AG04450 (cell line): ENCODE data around the gene PACSIN2. TPM values are rescaled to one million over a fixed set of nuclear protein-coding genes. Genes with fewer than 3 reads are reported as not detected.

ENCODE experiments used
- CTCF ChIA-PET: fragments of 300-600, 350-600 bp; formaldehyde crosslinking; extraction: SDS; loops from one replicate; lab custom pipeline; 2022; ENCODE audit warnings: antibody characterized with exemption, inconsistent platforms; lab: Charles Lee
- POLR2A ChIA-PET: fragments of 350-600 bp; formaldehyde crosslinking; extraction: SDS; loops from one replicate; lab custom pipeline; 2021; ENCODE audit warnings: antibody characterized with exemption, inconsistent platforms; lab: Yijun Ruan, JAX
- DNase-seq: peaks from one replicate; pipeline ENCODE4 v3.0.0-alpha.2; 2011; ENCODE audit warnings: low read depth, low spot score
- H3K27ac ChIP-seq: one replicate; pipeline ENCODE4 v1.5.1; 2012; ENCODE audit warnings: low read depth, low read length, control low read depth
- H3K27me3 ChIP-seq: one replicate; pipeline ENCODE4 v1.6.0; 2012; ENCODE audit warnings: low read length; ENCODE audit not compliant: control insufficient read depth, insufficient read depth
- H3K4me3 ChIP-seq: 2 replicates; pipeline ENCODE4 v1.5.1; 2011; ENCODE audit warnings: mild to moderate bottlenecking, low read depth, low read length, control low read depth
- H3K9me3 ChIP-seq: 2 replicates; pipeline ENCODE4 v1.5.1; 2012; ENCODE audit warnings: low read length; ENCODE audit not compliant: control insufficient read depth, insufficient read depth
- CTCF ChIP-seq: IDR thresholded peaks from 2 replicates; pipeline ENCODE4 v1.5.1; 2011; ENCODE audit warnings: low read depth, low read length, control low read depth, inconsistent platforms
- polyA plus RNA-seq: library from polyadenylated mRNA; depleted of rRNA; stranded (reverse); fragments of >200 nt; gene quantifications from 2 replicates; pipeline ENCODE4 v1.2.3, GENCODE V29; 2011

PACSIN2 gene
- polyA plus RNA-seq, 1 experiment = 59.6 TPM

GRCh38 chr22:42914511-42915076, 100.4 kb downstream of the PACSIN2 start:
- POLR2A ChIA-PET = interaction anchor here (0.5 kb wide), 1 partner anchor 105 kb away, joined by 6 read pairs; no protein-coding TSS in a partner anchor
- no peak overlapping the region for H3K27ac ChIP-seq
- CTCF ChIA-PET = interaction anchor here (1.1 kb wide), 1 partner anchor 146 kb away, joined by 3 read pairs; no protein-coding TSS in a partner anchor
- DNase-seq = no peak
- no peaks in the 10 kb centered on the region for H3K27me3 ChIP-seq
- H3K4me3 ChIP-seq = no peak overlapping the region
- H3K9me3 ChIP-seq = no peaks in the 10 kb centered on the region
- no peak for TF ChIP-seq CTCF

GRCh38 chr22:42913874-42914510, 101.0 kb downstream of the PACSIN2 start:
- H3K9me3 ChIP-seq = no peaks in the 10 kb centered on the region
- POLR2A ChIA-PET = interaction anchor here (0.5 kb wide), 1 partner anchor 106 kb away, joined by 6 read pairs; no protein-coding TSS in a partner anchor
- H3K4me3 ChIP-seq = no peak overlapping the region
- no peak for TF ChIP-seq CTCF
- no peak for DNase-seq
- no peak overlapping the region for H3K27ac ChIP-seq
- H3K27me3 ChIP-seq = no peaks in the 10 kb centered on the region
- CTCF ChIA-PET = interaction anchor here (1.1 kb wide), 1 partner anchor 146 kb away, joined by 3 read pairs; no protein-coding TSS in a partner anchor

GRCh38 chr22:42912059-42912458, 102.9 kb downstream of the PACSIN2 start:
- ChIA-PET POLR2A (no interaction called here), CTCF (no interaction called here)
- no peak for TF ChIP-seq CTCF
- H3K9me3 ChIP-seq = no peaks in the 10 kb centered on the region; the same call in 1 of the 2 replicates
- DNase-seq = no peak
- H3K27me3 ChIP-seq = no peaks in the 10 kb centered on the region
- no peak overlapping the region for H3K27ac ChIP-seq
- no peak overlapping the region for H3K4me3 ChIP-seq

GRCh38 chr22:42910221-42910942, 104.6 kb downstream of the PACSIN2 start:
- Histone ChIP-seq H3K27ac (no peak overlapping the region), H3K27me3 (no peaks in the 10 kb centered on the region), H3K4me3 (no peak overlapping the region), H3K9me3 (no peaks in the 10 kb centered on the region; the same call in 1 of the 2 replicates)
- ChIA-PET POLR2A (interaction anchor here (0.8 kb wide), 1 partner anchor 24 kb away, joined by 3 read pairs; no protein-coding TSS in a partner anchor), CTCF (interaction anchor here (1.3 kb wide), 1 partner anchor 10 kb away, joined by 3 read pairs; no protein-coding TSS in a partner anchor)
- TF ChIP-seq CTCF = no peak
- DNase-seq = no peak
